Left lung (tissue), 10 donors: ENCODE data around the gene ADA. TPM values are rescaled to one million over a fixed set of nuclear protein-coding genes. Genes with fewer than 3 reads are reported as not detected.

Experiments used
- ATAC-seq: fragments of 200-7000 bp; cut with Tn5 transposase; one replicate; pipeline ENCODE4 v1.9.1; 2020; ENCODE audit warnings: moderate library complexity
- DNase-seq, 4 donors: peaks; one replicate each; pipeline ENCODE4 v3.0.0-alpha.2; 2013 to 2020
- H3K27ac ChIP-seq, 2 donors: fragments of 200-600 bp; sonication (generic) in 1 of 2; one replicate each; pipeline versions ENCODE4 v1.5.0 to v1.8.0; 2020 to 2021
- H3K27me3 ChIP-seq, 2 donors: fragments of 200-600 bp; sonication (generic) in 1 of 2; one replicate each; pipeline versions ENCODE4 v1.5.0 to v1.8.0; 2020 to 2021
- H3K36me3 ChIP-seq, 2 donors: fragments of 200-600 bp; sonication (generic) in 1 of 2; one replicate each; pipeline versions ENCODE4 v1.5.0 to v1.8.0; 2020 to 2021
- H3K4me1 ChIP-seq, 2 donors: fragments of 200-600 bp; one replicate each; pipeline ENCODE4 v1.8.0; 2021
- H3K4me3 ChIP-seq, 2 donors: fragments of 200-600 bp; sonication (generic) in 1 of 2; one replicate each; pipeline versions ENCODE4 v1.5.0 to v1.8.0; 2020 to 2021; ENCODE audit warnings: mild to moderate bottlenecking in 1 of 2
- H3K9me3 ChIP-seq, 2 donors: fragments of 200-600 bp; sonication (generic) in 1 of 2; one replicate each; pipeline versions ENCODE4 v1.5.0 to v1.8.0; 2020 to 2021
- intact Hi-C, 2 donors: fragments of 100-400 bp; cut with DNase I; formaldehyde crosslinking; loops; one replicate each; pipeline versions ENCODE4 v1.11.2 to v1.14.2; 2022
- polyA plus RNA-seq, 6 donors: library from polyadenylated mRNA; unstranded; fragments of 120-200 nt; gene quantifications; one replicate each; pipeline ENCODE4 v1.2.1, GENCODE V29; 2013; ENCODE audit not compliant: insufficient read length in 6 of 6
- total RNA-seq, 2 donors: library from RNA; stranded (reverse); fragmentation: NEBNext Ultra II Directional; extraction: Animal tissue kit (Norgen Biotek cat#: 25700); gene quantifications; one replicate each; pipeline ENCODE4 v1.2.1, GENCODE V29; 2021
- TF ChIP-seq, protein P1 (sequence below), 2 donors: fragments of 200-600 bp; sonication (generic) in 1 of 2; IDR thresholded peaks; one replicate each; pipeline versions ENCODE4 v1.5.0 to v1.8.0; 2021; ENCODE audit warnings: antibody characterized with exemption in 2 of 2
- donor health status: DM: no; HTN: yes; CAD: no.
- donor health status: DM: no; HTN: no; CAD: no.

Gene ADA
- total and polyA plus RNA-seq, 8 donors = 5.4 to 15.5 (median 6.9) TPM

DNA sequence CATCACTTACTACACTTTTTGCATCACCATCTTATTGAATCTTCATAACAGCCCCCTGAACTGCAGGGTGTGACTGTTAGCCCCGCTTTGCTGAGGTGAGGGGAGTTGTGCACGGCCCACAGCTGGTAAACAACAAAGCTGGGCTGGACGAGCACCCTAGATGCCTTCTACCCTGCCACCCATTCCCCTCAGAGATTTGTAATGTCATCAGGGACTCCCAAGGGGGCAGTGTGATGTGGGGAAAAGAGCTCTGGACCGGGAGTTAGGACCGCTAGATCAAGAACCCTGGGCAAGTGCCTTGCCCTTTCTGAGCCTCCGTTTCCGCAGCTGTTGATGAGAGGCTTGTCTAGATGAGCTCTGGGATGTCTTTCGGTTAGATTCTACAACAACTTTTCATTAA is 48.2 kb downstream of the ADA start:
- Histone ChIP-seq H3K4me1 (peaks cover 19 to 48% of the 10 kb centered on the region in 2 donors), H3K27ac (no peak overlapping the region), H3K27me3 (no peaks in the 10 kb centered on the region), H3K9me3 (no peaks in the 10 kb centered on the region), H3K4me3 (no peak overlapping the region), H3K36me3 (no peaks in the 10 kb centered on the region)
- DNase-seq = no peak
- ATAC-seq = no peak
- TF ChIP-seq, protein P1, sequence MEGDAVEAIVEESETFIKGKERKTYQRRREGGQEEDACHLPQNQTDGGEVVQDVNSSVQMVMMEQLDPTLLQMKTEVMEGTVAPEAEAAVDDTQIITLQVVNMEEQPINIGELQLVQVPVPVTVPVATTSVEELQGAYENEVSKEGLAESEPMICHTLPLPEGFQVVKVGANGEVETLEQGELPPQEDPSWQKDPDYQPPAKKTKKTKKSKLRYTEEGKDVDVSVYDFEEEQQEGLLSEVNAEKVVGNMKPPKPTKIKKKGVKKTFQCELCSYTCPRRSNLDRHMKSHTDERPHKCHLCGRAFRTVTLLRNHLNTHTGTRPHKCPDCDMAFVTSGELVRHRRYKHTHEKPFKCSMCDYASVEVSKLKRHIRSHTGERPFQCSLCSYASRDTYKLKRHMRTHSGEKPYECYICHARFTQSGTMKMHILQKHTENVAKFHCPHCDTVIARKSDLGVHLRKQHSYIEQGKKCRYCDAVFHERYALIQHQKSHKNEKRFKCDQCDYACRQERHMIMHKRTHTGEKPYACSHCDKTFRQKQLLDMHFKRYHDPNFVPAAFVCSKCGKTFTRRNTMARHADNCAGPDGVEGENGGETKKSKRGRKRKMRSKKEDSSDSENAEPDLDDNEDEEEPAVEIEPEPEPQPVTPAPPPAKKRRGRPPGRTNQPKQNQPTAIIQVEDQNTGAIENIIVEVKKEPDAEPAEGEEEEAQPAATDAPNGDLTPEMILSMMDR (IDR thresholded peaks at IDR 0.05) = no peak
- intact Hi-C loops = loop anchor here in 1 of 2 donors (5.0 kb wide), 1 partner anchor 71 kb away; no protein-coding TSS in a partner anchor

DNA sequence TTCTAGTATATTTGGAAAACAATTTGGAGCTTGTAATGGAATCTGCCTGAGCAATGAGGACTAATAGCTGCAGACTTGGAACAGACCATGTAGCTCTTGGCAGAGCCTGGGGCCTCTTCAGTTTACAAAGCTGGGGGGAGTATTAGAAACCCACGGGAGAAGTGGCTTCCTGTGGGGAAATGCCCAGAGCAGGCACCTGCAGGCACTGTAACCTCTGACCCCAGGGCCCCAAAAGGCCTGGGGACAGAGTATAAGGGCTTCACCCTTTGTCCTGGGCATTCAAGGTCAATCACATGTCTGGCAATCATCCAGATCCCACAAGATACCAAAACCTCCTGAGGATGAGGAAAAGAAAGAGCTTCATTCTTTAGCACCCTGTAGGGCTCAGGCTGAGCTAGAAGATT is 49.7 kb downstream of the ADA start:
- no peaks in the 10 kb centered on the region for H3K27me3 ChIP-seq

DNA sequence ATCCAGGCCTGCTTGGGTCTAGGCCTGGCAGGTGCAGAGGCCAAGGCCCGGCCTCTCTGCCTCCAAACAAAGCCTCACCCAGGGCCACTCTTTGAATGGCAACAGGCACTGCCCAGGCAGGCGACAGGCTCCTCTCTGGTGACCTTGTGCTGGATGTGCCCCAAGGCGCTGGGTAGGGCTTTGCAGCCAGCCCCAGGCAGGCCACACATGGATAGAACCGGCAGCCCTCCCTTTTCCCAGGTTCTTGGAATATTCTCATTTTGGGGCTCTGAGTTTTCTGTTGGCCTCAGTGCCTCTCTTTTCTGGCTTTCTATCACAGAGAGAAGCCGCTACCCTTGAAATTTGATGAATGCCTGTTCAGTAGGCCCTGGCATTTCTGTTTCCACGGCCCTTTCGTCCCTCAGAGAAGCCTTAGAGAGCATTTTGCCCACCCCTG is 50.2 kb downstream of the ADA start:
- H3K4me3 ChIP-seq = no peak overlapping the region

More for the DNA sequence above, 49.7 kb downstream of the ADA start:
- peaks cover 29 to 63% of the 10 kb centered on the region in 2 donors for H3K4me1 ChIP-seq
- no peaks in the 10 kb centered on the region for H3K9me3 ChIP-seq
- H3K27ac ChIP-seq = peak overlapping the region; percentile 73 to 88
- peak in 2 of 4 donors; percentile 88 to 92 for DNase-seq
- peak; percentile 64 for ATAC-seq
- H3K36me3 ChIP-seq = no peaks in the 10 kb centered on the region
- H3K4me3 ChIP-seq = no peak overlapping the region
- TF ChIP-seq, protein P1 (IDR thresholded peaks at IDR 0.05) = no peak
- intact Hi-C loops = loop anchor here in 1 of 2 donors (5.0 kb wide), 1 partner anchor 70 kb away; no protein-coding TSS in a partner anchor

DNA sequence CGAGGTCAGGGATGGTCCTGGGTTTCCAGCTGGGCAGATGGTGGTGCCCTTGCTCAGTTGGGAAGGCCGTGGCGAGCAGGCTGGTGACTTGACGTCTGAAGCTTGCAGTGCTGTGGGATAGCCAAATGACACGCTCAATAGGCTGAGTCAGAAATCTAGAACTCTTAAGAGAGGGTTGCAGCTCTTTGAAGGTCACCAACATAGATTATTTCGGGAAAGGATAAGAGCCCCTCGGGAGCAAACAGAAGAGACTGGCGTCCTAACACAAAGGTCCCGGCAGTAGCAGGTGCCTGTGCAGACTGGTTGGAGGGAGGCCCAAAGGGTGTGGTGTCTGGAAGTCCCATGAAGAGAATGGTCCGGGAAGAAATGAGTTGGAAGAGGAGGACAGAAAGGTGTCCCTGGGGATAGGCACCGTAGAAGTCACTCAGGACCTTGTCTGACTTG is 50.7 kb downstream of the ADA start:
- no peaks in the 10 kb centered on the region for H3K27me3 ChIP-seq
- intact Hi-C loops = loop anchor here in 1 of 2 donors (5.0 kb wide), 1 partner anchor 68 kb away; no protein-coding TSS in a partner anchor
- H3K4me1 ChIP-seq = peaks cover 29 to 71% of the 10 kb centered on the region in 2 donors

More for the DNA sequence above, 50.2 kb downstream of the ADA start:
- peaks cover 29 to 68% of the 10 kb centered on the region in 2 donors for H3K4me1 ChIP-seq
- ATAC-seq (peak; percentile 11), DNase-seq (no peak)
- no peaks in the 10 kb centered on the region for H3K9me3 ChIP-seq
- no peaks in the 10 kb centered on the region for H3K36me3 ChIP-seq
- intact Hi-C loops = loop anchor here in 1 of 2 donors (5.0 kb wide), 1 partner anchor 69 kb away; no protein-coding TSS in a partner anchor
- peak overlapping the region; percentile 73 to 88 for H3K27ac ChIP-seq
- H3K27me3 ChIP-seq = no peaks in the 10 kb centered on the region
- TF ChIP-seq, protein P1 (IDR thresholded peaks at IDR 0.05) = no peak

DNA sequence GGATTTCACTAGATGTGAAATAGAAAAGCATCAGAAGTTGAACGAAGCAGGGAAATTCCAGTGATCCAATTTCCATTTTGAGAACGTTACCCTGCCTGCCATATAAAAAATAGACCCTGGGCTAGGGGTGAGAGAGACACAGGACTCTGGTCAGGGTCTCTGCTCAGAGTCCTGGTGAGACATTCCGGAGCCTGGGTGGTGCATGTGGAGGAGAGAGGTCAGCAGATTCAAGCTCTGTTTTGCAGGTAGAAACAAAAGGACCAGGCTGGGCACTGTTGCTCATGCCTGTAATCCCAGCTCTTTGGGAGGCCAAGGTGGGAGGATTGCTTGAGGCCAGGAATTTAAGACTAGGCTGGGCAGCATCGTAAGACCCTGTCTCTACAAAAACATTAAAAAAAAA is 51.2 kb downstream of the ADA start:
- Histone ChIP-seq H3K27ac (peak overlapping the region; percentile 73 to 88), H3K4me3 (no peak overlapping the region), H3K9me3 (no peaks in the 10 kb centered on the region), H3K27me3 (no peaks in the 10 kb centered on the region), H3K4me1 (peaks cover 29 to 71% of the 10 kb centered on the region in 2 donors), H3K36me3 (no peaks in the 10 kb centered on the region)
- intact Hi-C loops = loop anchor here in 1 of 2 donors (5.0 kb wide), 1 partner anchor 68 kb away; no protein-coding TSS in a partner anchor
- TF ChIP-seq, protein P1 (IDR thresholded peaks at IDR 0.05) = no peak
- ATAC-seq = no peak
- no peak for DNase-seq

More for the DNA sequence above, 50.7 kb downstream of the ADA start:
- no peaks in the 10 kb centered on the region for H3K36me3 ChIP-seq
- H3K27ac ChIP-seq = peak overlapping the region; percentile 73 to 88
- TF ChIP-seq, protein P1 (IDR thresholded peaks at IDR 0.05) = no peak
- no peaks in the 10 kb centered on the region for H3K9me3 ChIP-seq
- ATAC-seq = peak; percentile 8
- no peak for DNase-seq
- H3K4me3 ChIP-seq = no peak overlapping the region
